ENCODE measurements around the gene CTRL.

Gene CTRL

GRCh38 chr16:67885545-67885944 is 46.1 kb downstream of the CTRL start:
- ChIA-PET POLR2A (interaction anchor here (1.0 kb wide), 1 partner anchor 50 kb away, joined by 3 read pairs; no protein-coding TSS in a partner anchor), CTCF (interaction anchor here (1.0 to 11.9 kb wide), 7 partner anchors 12 to 213 kb away, joined by 3 to 196 read pairs (median 28); partner anchors contain the start of genes CTRL, EDC4 and PSMB10)
- H3K4me3 ChIP-seq (ENCODE audit: low read depth, low read length): no peak overlapping the region
- no peak for TF ChIP-seq CTCF (IDR thresholded peaks at IDR 0.05; ENCODE audit: insufficient read depth, low read length, missing control alignments)
- DNase-seq (ENCODE audit: low read depth, low spot score): no peak

GRCh38 chr16:67884684-67885083 is 47.0 kb downstream of the CTRL start, which contains the start of gene NRN1L:
TSS of gene NRN1L (plus strand) at chr16:67884885. CDS start at chr16:67884904, 19 bp downstream.
- no peak within 1 kb of the TSS for H3K4me3 ChIP-seq (ENCODE audit: low read depth, low read length)
- ChIA-PET POLR2A (interaction anchor here (0.6 to 1.1 kb wide), 3 partner anchors 8 to 57 kb away, joined by 3 to 5 read pairs (median 3); partner anchors contain the start of gene PSKH1), CTCF (interaction anchor here (0.7 to 11.9 kb wide), 31 partner anchors 8 to 372 kb away, joined by 3 to 196 read pairs (median 10); partner anchors contain the start of genes CTRL, EDC4, PSKH1 and PSMB10)
- TF ChIP-seq CTCF (IDR thresholded peaks at IDR 0.05; ENCODE audit: insufficient read depth, low read length, missing control alignments): no peak
- peak; percentile 37 for DNase-seq (ENCODE audit: low read depth, low spot score)

GRCh38 chr16:67883872-67884261 is 47.8 kb downstream of the CTRL start:
- peak; percentile 88 for TF ChIP-seq CTCF (IDR thresholded peaks at IDR 0.05; ENCODE audit: insufficient read depth, low read length, missing control alignments)
- ChIA-PET POLR2A (interaction anchor here (1.1 kb wide), 1 partner anchor 9 kb away, joined by 3 read pairs; the partner anchor contains the start of gene PSKH1), CTCF (interaction anchor here (0.6 to 11.9 kb wide), 45 partner anchors 8 to 363 kb away, joined by 3 to 196 read pairs (median 6); partner anchors contain the start of genes CENPT, CTRL, EDC4 and PSKH1)
- no peak for DNase-seq (ENCODE audit: low read depth, low spot score)
- no peak overlapping the region for H3K4me3 ChIP-seq (ENCODE audit: low read depth, low read length)

- ChIA-PET POLR2A (interaction anchor here (1.1 kb wide), 2 partner anchors 10 to 52 kb away, joined by 3 read pairs; partner anchors contain the start of gene PSKH1), CTCF (interaction anchor here (0.7 to 11.9 kb wide), 42 partner anchors 8 to 362 kb away, joined by 3 to 196 read pairs (median 7); partner anchors contain the start of genes CENPT, CTRL, EDC4 and PSKH1)
- DNase-seq (ENCODE audit: low read depth, low spot score): no peak
- TF ChIP-seq CTCF (IDR thresholded peaks at IDR 0.05; ENCODE audit: insufficient read depth, low read length, missing control alignments): no peak
- H3K4me3 ChIP-seq (ENCODE audit: low read depth, low read length): no peak overlapping the region
Measured at GRCh38 chr16:67883146-67883871, 48.4 kb downstream of the CTRL start.

- no peak for TF ChIP-seq CTCF (IDR thresholded peaks at IDR 0.05; ENCODE audit: insufficient read depth, low read length, missing control alignments)
- H3K4me3 ChIP-seq (ENCODE audit: low read depth, low read length): no peak overlapping the region
- ChIA-PET CTCF (interaction anchor here (1.0 to 11.9 kb wide), 26 partner anchors 8 to 348 kb away, joined by 3 to 196 read pairs (median 12); partner anchors contain the start of genes CENPT, CTRL, EDC4 and PSKH1), POLR2A (interaction anchor here (1.1 kb wide), 1 partner anchor 53 kb away, joined by 3 read pairs; no protein-coding TSS in a partner anchor)
- no peak for DNase-seq (ENCODE audit: low read depth, low spot score)
Measured at GRCh38 chr16:67882374-67883145, 49.1 kb downstream of the CTRL start.
